DMS153 (cell line): ENCODE data around the gene WDR31.
"Not testable (repeated sequence)": the region's sequence is repeated elsewhere in the genome, so short reads cannot be mapped to it uniquely, and the experiment has no call there.

Experiments
- DNase-seq: peaks from one replicate; lab custom pipeline; 2025; lab: John Stamatoyannopoulos, UW

WDR31 gene

GRCh38 chr9:113296247-113296646 lies 43.8 kb downstream of the WDR31 start:
- not testable (repeated sequence) for DNase-seq

GRCh38 chr9:113293285-113293878 lies 46.7 kb downstream of the WDR31 start:
- DNase-seq = no peak

GRCh38 chr9:113290052-113290607 lies 49.9 kb downstream of the WDR31 start:
- DNase-seq = no peak

GRCh38 chr9:113289091-113289490 lies 51.0 kb downstream of the WDR31 start:
- no peak for DNase-seq

- DNase-seq = no peak
Observed at GRCh38 chr9:113281356-113281755, 58.7 kb downstream of the WDR31 start.

GRCh38 chr9:113278840-113279239 lies 61.2 kb downstream of the WDR31 start:
- DNase-seq = no peak

GRCh38 chr9:113275157-113276131 lies 64.6 kb downstream of the WDR31 start, which contains the start of the genes CDC26 and PRPF4:
TSS of gene CDC26 (minus strand) at chr9:113275572. CDS start at chr9:113272507, 3,065 bp downstream.
TSS of gene PRPF4 (plus strand) at chr9:113275658. CDS start at chr9:113275744, 86 bp downstream.
- DNase-seq = peak; percentile 97

GRCh38 chr9:113274474-113275156 lies 65.5 kb downstream of the WDR31 start:
- peak; percentile 58 for DNase-seq

- DNase-seq = no peak
Observed at GRCh38 chr9:113269871-113270270, 70.2 kb downstream of the WDR31 start.

GRCh38 chr9:113269355-113269754 lies 70.7 kb downstream of the WDR31 start:
- DNase-seq = no peak

- no peak for DNase-seq
Observed at GRCh38 chr9:113267911-113268566, 72.0 kb downstream of the WDR31 start.

GRCh38 chr9:113266174-113266573 lies 73.9 kb downstream of the WDR31 start:
- DNase-seq = no peak
